Renal pelvis (tissue), 12 donors: ENCODE measurements around the gene OR1J2. TPM values are rescaled to one million over a fixed set of nuclear protein-coding genes. Genes with fewer than 3 reads are reported as not detected.
"Not testable (repeated sequence)": the region's sequence is repeated elsewhere in the genome, so short reads cannot be mapped to it uniquely, and the experiment has no call there.

Experiments used
- DNase-seq: peaks from one replicate; pipeline ENCODE4 v3.0.0-alpha.2; 2013
- long read RNA-seq, 16 experiments: transcript quantifications; one replicate each; lab custom pipeline, GENCODE V29; 2026
- polyA plus RNA-seq, 3 donors: library from polyadenylated mRNA; unstranded; fragments of 120-200 nt; gene quantifications; one replicate each; pipeline ENCODE4 v1.2.1, GENCODE V29; 2013; ENCODE audit not compliant: insufficient read length in 3 of 3

Gene OR1J2
- polyA plus RNA-seq: not detected
- long read RNA-seq, donor 1: 0 reads
- long read RNA-seq, donor 2: 0 reads
- long read RNA-seq, donor 3: 0 reads
- long read RNA-seq, donor 4: 0 reads
- long read RNA-seq, donor 5: 0 reads
- long read RNA-seq, donor 6: 0 reads
- long read RNA-seq, donor 7: 0 reads
- long read RNA-seq, donor 8: 0 reads
- long read RNA-seq, donor 9: 0 reads
- long read RNA-seq, donor 10: 0 reads
- long read RNA-seq, donor 11: 0 reads
- long read RNA-seq, donor 12: 0 reads
- long read RNA-seq, donor 13: 0 reads
- long read RNA-seq, donor 14: 0 reads
- long read RNA-seq, donor 15: 0 reads
- long read RNA-seq, donor 16: 0 reads

DNA sequence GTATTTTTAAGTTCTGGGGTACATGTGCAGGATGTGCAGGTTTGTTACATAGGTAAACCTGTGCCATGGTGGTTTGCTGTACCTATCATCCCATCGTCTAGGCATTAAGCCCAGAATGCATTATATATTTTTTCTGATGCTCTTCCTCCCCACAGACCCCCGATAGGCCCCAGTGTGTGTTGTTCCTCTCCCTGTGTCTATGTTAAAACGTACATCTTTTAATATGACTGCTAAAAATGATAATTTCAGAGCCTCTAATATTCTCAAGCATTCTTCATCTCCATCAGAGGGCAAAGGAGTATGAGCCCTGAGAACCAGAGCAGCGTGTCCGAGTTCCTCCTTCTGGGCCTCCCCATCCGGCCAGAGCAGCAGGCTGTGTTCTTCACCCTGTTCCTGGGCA lies at the start of gene OR1J2:
Gene OR1J2, plus strand, starts transcription at position 301 of the 400 bp plus-strand sequence. Its CDS starts 0 bp downstream, at position 301.
- DNase-seq: no peak

GRCh38 chr9:122463828-122464632 lies 46.6 kb upstream of the OR1J2 start:
- no peak for DNase-seq

GRCh38 chr9:122464633-122465567 lies 45.7 kb upstream of the OR1J2 start:
- DNase-seq: peak; percentile 76

GRCh38 chr9:122466456-122466855 lies 44.1 kb upstream of the OR1J2 start:
- no peak for DNase-seq

DNA sequence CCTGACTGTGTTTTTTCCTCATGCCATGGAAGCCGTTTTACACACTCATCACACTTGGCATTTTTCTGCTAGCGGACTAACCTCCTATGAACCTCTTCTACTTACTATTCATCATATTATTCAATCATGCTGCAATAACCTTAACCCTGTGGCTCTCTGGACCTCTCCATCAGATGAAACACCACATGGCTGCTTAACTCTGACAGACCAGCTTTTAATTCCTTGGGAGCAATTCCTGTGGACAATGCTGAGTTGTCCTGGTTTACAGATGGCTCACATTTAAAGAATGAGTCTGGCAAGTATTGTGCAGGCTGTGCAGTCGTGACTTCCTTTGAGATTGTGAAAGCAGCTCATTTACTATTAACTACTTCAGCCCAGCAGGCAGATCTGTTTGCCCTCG lies 41.9 kb upstream of the OR1J2 start:
- no peak for DNase-seq

GRCh38 chr9:122474561-122474960 lies 36.0 kb upstream of the OR1J2 start:
- DNase-seq: no peak

DNA sequence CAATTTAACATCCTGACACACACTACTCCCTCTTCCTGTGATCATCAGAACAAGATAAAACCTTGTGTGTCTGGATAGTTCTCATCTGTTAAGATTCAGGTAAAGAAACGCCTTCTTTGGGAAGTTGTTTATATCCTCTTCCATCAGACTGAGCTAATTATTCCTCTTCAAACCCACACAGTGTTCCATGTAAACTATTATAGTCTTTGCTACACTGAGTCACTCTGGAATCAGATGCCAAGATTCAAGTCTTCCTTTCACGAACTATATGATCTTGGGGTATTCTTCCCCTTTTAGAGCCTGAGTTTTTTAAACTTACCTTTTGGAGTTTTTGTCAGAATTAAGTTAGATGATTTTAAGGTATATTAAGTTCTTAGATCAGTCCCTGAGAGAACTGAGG lies 34.9 kb upstream of the OR1J2 start:
- DNase-seq: no peak

GRCh38 chr9:122477346-122477745 lies 33.3 kb upstream of the OR1J2 start:
- DNase-seq: no peak

DNA sequence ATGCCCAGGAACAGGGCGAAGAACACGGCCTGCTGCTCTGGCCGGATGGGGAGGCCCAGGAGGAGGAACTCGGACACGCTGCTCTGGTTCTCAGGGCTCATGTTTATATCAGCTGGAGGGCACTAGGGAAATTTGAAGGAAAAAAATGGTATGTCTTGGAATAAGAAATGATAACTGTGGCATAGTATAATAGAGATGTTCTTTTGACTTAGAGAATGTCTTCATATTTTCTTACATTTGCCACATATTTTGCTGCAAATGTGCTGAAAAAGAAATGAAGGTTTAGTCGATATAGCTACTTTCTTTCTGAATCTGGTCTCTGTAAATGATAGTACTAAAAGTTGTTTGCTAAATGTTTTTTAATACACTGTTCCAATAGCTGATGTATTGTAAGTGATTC lies 32.8 kb upstream of the OR1J2 start, which contains the start of gene OR1J1:
Gene OR1J1, minus strand, starts transcription at position 101 of the 400 bp plus-strand sequence. Its CDS starts 0 bp downstream, at position 101.
- DNase-seq: no peak

DNA sequence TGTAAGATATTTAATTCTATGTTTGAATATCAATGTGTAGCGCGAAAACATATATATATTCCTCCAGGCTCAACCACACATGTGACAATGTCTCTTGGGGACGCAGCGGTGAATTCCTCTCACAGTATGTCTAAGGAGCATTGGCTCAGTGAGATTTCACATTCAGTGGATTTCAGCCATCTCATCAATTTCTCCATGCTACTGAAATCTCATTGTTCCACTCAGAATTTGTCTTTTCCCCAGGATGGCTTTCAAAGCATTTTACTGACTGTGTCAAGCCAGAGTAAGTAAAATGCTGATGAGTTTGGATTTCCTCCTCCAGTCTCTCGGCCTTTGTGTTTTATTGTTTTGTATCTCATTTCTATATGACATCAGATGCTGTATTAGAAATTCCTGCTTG lies 31.5 kb upstream of the OR1J2 start:
- no peak for DNase-seq

- DNase-seq: peak; percentile 1
Observed at GRCh38 chr9:122498883-122499288, 11.7 kb upstream of the OR1J2 start.

DNA sequence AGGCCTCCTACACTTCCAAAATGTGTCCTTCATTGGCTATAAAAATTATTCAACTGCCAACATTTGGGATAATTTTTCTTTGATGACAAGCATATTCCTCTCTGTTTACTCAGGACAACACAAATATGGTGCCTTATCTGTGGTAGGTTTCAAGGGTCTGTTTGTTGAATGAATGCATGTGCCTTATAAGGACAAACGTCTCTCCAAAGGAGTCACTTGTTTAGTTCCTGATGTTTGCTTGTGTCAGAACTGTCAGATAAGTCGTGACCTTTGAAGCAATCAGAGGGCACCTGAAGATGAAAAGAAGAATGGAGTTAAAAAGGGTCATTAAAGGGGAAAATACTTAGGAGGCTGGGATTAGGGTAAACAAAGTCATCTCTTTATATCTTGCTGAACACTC lies 3.6 kb upstream of the OR1J2 start:
- no peak for DNase-seq

- DNase-seq: no peak
Observed at GRCh38 chr9:122518226-122518625, 7.6 kb downstream of the OR1J2 start.

- no peak for DNase-seq
Observed at GRCh38 chr9:122518841-122519240, 8.2 kb downstream of the OR1J2 start, which contains the start of gene OR1J4. TSS of gene OR1J4 (plus strand) at chr9:122519141. CDS start at chr9:122519141, 0 bp downstream.

GRCh38 chr9:122519376-122519775 lies 8.8 kb downstream of the OR1J2 start:
- no peak for DNase-seq

GRCh38 chr9:122526602-122527001 lies 16.0 kb downstream of the OR1J2 start:
- DNase-seq: no peak

- DNase-seq: no peak
Observed at GRCh38 chr9:122527193-122527592, 16.6 kb downstream of the OR1J2 start, which contains the start of gene OR1N1. TSS of gene OR1N1 (minus strand) at chr9:122527293. CDS start at chr9:122527293, 0 bp downstream.

GRCh38 chr9:122531157-122531556 lies 20.6 kb downstream of the OR1J2 start:
- DNase-seq: not testable (repeated sequence)

DNA sequence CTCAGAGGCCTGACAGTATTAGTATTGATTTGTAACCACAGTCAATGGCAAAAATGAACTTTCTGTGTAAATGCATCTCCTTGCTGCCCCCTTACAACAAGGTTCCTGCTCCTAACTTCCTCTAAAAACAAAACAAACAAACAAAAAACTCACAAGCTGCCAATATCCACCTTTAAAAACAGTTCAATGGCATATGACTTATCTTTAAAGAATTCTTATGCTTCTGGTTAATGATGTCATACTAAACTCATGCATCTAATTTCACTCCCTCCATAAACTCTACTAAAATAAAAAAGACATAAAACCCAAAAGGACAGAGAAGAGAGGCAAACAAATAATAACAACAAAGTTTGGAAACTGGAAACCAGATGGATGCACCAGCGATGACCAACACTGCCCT lies 25.5 kb downstream of the OR1J2 start:
- no peak for DNase-seq

DNA sequence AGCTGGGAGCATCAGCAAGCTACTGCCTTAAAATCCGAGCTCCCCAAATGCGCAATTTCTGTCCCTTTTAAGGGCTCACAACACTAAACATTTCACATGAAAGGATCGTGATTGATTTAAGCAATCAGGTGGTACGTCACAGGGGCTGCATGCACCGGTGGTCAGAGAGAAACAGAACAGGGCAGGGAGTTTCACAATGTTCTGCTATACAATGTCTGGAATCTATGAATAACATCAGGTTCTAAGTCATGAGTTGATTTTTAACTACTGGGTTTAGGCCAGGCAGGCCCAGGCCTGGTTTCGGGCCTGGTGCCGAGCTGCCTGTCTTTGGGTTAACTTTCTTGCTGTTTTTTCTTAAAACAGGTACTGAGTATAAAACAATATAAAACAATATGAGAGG lies 26.5 kb downstream of the OR1J2 start:
- not testable (repeated sequence) for DNase-seq

DNA sequence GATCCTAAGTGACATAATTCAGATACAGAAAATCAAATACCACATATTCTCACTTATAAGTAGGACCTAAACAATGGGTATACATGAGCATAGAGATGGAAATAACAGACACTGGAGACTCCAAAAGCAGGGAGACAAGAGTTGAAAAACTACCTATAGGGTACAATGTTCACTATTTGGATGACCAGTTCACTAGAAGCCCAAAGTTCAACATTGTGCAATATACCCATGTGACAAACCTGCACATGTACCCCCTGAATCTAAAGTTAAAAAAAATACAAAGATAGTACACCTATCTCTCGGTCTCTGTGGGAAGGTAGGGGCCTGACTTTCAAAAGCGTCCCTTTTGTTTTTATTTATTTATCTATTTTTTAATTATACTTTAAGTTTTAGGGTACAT lies 28.2 kb downstream of the OR1J2 start:
- no peak for DNase-seq

GRCh38 chr9:122546196-122546595 lies 35.6 kb downstream of the OR1J2 start:
- DNase-seq: no peak
